Hepatocyte (in vitro differentiated cells): ENCODE results near the gene BEST1. TPM values are rescaled to one million over a fixed set of nuclear protein-coding genes. Genes with fewer than 3 reads are reported as not detected.

ENCODE experiments used
- DNase-seq: peaks from one replicate; pipeline ENCODE4 v3.0.0-alpha.2; 2016; ENCODE audit warnings: low spot score
- H2AFZ ChIP-seq: fragments of 200-600 bp; sonication (generic); 2 replicates; pipeline ENCODE4 v1.6.0; 2016; ENCODE audit warnings: antibody characterized with exemption, mild to moderate bottlenecking
- H3K27ac ChIP-seq: fragments of 200-600 bp; sonication (generic); 2 replicates; pipeline ENCODE4 v1.5.1; 2016; ENCODE audit warnings: mild to moderate bottlenecking
- H3K27me3 ChIP-seq: fragments of 200-600 bp; sonication (generic); 2 replicates; pipeline ENCODE4 v1.6.1; 2016
- H3K36me3 ChIP-seq: fragments of 200-600 bp; sonication (generic); replicated peaks from 2 replicates; pipeline ENCODE4 v1.5.1; 2016; ENCODE audit warnings: low read depth; ENCODE audit not compliant: insufficient read depth
- H3K4me1 ChIP-seq: fragments of 200-600 bp; sonication (generic); 2 replicates; pipeline ENCODE4 v1.5.1; 2016; ENCODE audit warnings: mild to moderate bottlenecking, moderate library complexity; ENCODE audit not compliant: insufficient read depth
- H3K4me2 ChIP-seq: fragments of 200-600 bp; sonication (generic); 2 replicates; pipeline ENCODE4 v1.6.0; 2016
- H3K4me3 ChIP-seq: fragments of 200-600 bp; sonication (generic); 2 replicates; pipeline ENCODE4 v1.5.1; 2016; ENCODE audit warnings: mild to moderate bottlenecking
- H3K79me2 ChIP-seq: fragments of 200-600 bp; sonication (generic); 2 replicates; pipeline ENCODE4 v1.6.0; 2017; ENCODE audit warnings: mild to moderate bottlenecking
- H3K9me2 ChIP-seq: fragments of 200-600 bp; sonication (generic); replicated peaks from 2 replicates; pipeline ENCODE4 v1.6.0; 2017; ENCODE audit warnings: mild to moderate bottlenecking; ENCODE audit not compliant: insufficient read depth
- H3K9me3 ChIP-seq: fragments of 200-600 bp; sonication (generic); 2 replicates; pipeline ENCODE4 v1.5.1; 2016; ENCODE audit warnings: low read depth, mild to moderate bottlenecking
- H4K20me1 ChIP-seq: fragments of 200-600 bp; sonication (generic); 2 replicates; pipeline ENCODE4 v1.6.0; 2016; ENCODE audit warnings: mild to moderate bottlenecking; ENCODE audit not compliant: insufficient read depth, poor library complexity, severe bottlenecking
- CTCF ChIP-seq: fragments of 200-600 bp; sonication (generic); IDR thresholded peaks from 2 replicates; pipeline ENCODE4 v1.5.1; 2016; ENCODE audit warnings: antibody characterized with exemption, mild to moderate bottlenecking; ENCODE audit not compliant: poor library complexity
- EZH2 ChIP-seq: fragments of 200-600 bp; sonication (generic); IDR thresholded peaks from 2 replicates; pipeline ENCODE4 v1.6.1; 2016; ENCODE audit warnings: antibody characterized with exemption, mild to moderate bottlenecking, borderline replicate concordance
- EZH2phosphoT487 ChIP-seq: fragments of 200-600 bp; sonication (generic); IDR thresholded peaks from one replicate; pipeline ENCODE4 v1.6.1; 2018; ENCODE audit warnings: antibody characterized with exemption, mild to moderate bottlenecking, low read depth, moderate library complexity; ENCODE audit not compliant: unreplicated experiment, severe bottlenecking
- WGBS: methylation state at CpG from one replicate; pipeline ENCODE4 v1.1.6; 2016; ENCODE audit warnings: low lambda C conversion rate; ENCODE audit errors: missing lambda C conversion rate; 5-methylcytosine and 5-hydroxymethylcytosine counted together
- polyA plus RNA-seq: library from polyadenylated mRNA; unstranded; fragments of >200 nt; fragmentation: Nextera tagmentation; extraction: Ambion mirVana; gene quantifications from 2 replicates; pipeline ENCODE4 v1.2.1, GENCODE V29; 2016
- total RNA-seq: library from RNA; depleted of rRNA; stranded (reverse); fragments of >200 nt; gene quantifications from 2 replicates; pipeline ENCODE4 v1.2.3, GENCODE V29; 2014

Gene BEST1
- total and polyA plus RNA-seq, 2 experiments from 2014 or later: 3.5 to 5.7 TPM

- Histone ChIP-seq H3K36me3 (no peaks in the 10 kb centered on the region), H4K20me1 (no peaks in the 10 kb centered on the region), H3K9me2 (no peaks in the 10 kb centered on the region), H2AFZ (no peak overlapping the region), H3K4me3 (no peak overlapping the region), H3K4me2 (no peak overlapping the region), H3K27ac (no peak overlapping the region), H3K27me3 (no peaks in the 10 kb centered on the region), H3K79me2 (no peaks in the 10 kb centered on the region), H3K4me1 (peaks cover 15% of the 10 kb centered on the region), H3K9me3 (no peaks in the 10 kb centered on the region)
- no peak for DNase-seq
- 95% methylated on average over 14 of the region's 14 CpGs for WGBS
- TF ChIP-seq CTCF: no peak
- no peak for TF ChIP-seq EZH2
- no peak for TF ChIP-seq EZH2phosphoT487
Measured at GRCh38 chr11:61905801-61906521, 44.2 kb upstream of the BEST1 start.

GRCh38 chr11:61906522-61906909, 43.6 kb upstream of the BEST1 start:
- WGBS: 93% methylated on average over 14 of the region's 14 CpGs
- H3K27me3 ChIP-seq: no peaks in the 10 kb centered on the region
- H3K4me1 ChIP-seq: peaks cover 15% of the 10 kb centered on the region
- no peaks in the 10 kb centered on the region for H3K9me2 ChIP-seq
- H3K9me3 ChIP-seq: no peaks in the 10 kb centered on the region
- H3K4me3 ChIP-seq: no peak overlapping the region
- no peak overlapping the region for H3K27ac ChIP-seq
- no peaks in the 10 kb centered on the region for H3K36me3 ChIP-seq
- no peaks in the 10 kb centered on the region for H3K79me2 ChIP-seq
- no peaks in the 10 kb centered on the region for H4K20me1 ChIP-seq
- no peak for DNase-seq
- no peak overlapping the region for H2AFZ ChIP-seq
- TF ChIP-seq EZH2phosphoT487: no peak
- no peak for TF ChIP-seq EZH2
- TF ChIP-seq CTCF: no peak
- H3K4me2 ChIP-seq: no peak overlapping the region

GRCh38 chr11:61907282-61907681, 42.9 kb upstream of the BEST1 start:
- no peaks in the 10 kb centered on the region for H3K79me2 ChIP-seq
- no peak overlapping the region for H3K27ac ChIP-seq
- H3K27me3 ChIP-seq: no peaks in the 10 kb centered on the region
- no peaks in the 10 kb centered on the region for H3K36me3 ChIP-seq
- H3K9me2 ChIP-seq: no peaks in the 10 kb centered on the region
- H3K4me1 ChIP-seq: peaks cover 15% of the 10 kb centered on the region
- H3K4me3 ChIP-seq: no peak overlapping the region
- H2AFZ ChIP-seq: no peak overlapping the region
- 95% methylated on average over 19 of the region's 19 CpGs for WGBS
- DNase-seq: no peak
- TF ChIP-seq EZH2phosphoT487 (no peak), CTCF (no peak), EZH2 (no peak)
- H3K9me3 ChIP-seq: no peaks in the 10 kb centered on the region
- H4K20me1 ChIP-seq: no peaks in the 10 kb centered on the region
- H3K4me2 ChIP-seq: no peak overlapping the region
